ENCODE data around the gene ZNF185. TPM values are rescaled to one million over a fixed set of nuclear protein-coding genes. Genes with fewer than 3 reads are reported as not detected.

The ZNF185 gene
- total RNA-seq, 1 donor from 2014 or later, result 2.3 TPM

DNA sequence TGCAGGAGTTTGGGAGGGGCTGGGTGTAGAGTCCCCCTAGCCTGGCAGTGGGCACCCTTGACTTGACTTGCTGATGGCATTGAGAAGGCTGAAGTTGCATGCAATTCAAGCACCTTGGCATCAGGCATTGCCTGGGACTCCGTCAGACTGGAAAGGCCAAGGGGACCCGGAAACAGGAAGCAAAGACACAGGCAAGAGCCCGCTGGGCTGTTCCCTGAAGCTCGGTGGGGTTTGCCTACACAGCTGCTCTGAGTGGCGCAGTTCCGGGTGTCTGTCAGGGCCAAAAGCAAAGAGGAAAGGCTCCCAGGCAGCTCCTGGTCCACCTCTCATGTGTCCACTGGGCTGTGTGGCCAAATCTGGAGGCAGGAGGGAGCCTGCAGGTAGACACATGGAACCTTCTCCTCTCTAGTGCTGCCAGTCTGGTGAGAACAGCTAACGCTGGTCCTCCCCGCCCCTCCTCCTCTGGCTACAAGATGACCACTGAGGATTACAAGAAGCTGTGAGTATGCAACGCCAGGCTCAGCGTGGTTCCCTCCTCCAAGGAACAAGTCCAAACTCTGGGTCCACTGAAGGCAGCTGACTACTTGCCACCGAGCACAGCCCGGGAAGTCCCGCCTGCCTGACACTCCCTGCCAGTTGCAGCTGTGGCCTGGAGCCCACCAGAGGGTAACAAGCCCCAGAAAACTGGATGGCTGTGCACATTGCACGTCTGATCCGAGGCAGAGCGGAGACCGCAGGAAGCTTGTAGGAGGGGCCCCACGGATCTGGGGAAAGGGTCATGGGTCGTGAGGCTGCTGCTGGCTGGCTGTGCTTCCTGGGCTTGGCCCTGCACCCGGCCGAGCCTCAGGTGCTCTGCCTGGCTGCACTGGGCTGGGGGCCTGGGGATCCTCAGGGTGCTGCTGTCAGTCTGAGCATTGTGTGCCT lies 20.1 kb downstream of the ZNF185 start:
- no peak for DNase-seq

DNA sequence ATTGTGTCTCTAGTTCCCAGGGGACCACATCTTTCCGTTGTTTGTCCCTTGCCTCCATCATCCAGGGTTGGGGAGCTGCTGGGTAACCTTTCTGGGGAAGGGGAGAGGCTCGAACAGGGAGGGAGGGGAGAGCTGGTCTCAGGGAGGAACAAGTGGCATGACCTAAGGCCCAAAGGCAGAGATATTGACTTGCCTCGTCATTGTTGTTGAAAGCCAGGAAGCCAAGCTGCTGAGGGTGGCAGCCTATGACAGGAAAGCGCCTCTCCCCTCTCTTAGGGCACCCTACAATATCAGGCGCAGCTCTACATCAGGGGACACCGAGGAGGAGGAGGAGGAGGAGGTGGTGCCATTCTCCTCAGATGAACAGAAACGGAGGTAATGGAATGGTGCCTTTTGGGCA lies 20.8 kb downstream of the ZNF185 start:
- DNase-seq, result no peak

DNA sequence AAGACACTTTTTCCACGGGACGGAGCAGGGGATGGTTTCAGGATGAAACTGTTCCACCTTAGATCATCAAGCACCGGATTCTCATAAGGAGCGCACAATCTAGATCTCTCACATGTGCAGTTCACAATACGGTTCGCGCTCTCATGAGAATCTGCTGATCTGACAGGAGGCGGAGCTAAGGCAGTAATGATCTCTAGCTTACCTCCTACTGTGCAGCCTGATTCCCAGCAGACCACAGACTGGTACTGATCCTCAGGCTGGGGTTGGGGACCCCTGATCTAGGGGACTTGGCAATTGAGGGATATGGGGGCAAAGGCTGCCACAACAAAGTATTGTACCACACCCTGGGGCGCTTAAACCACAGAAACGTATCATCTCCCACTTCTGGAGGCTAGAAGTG lies 25.7 kb downstream of the ZNF185 start:
- no peak for DNase-seq

DNA sequence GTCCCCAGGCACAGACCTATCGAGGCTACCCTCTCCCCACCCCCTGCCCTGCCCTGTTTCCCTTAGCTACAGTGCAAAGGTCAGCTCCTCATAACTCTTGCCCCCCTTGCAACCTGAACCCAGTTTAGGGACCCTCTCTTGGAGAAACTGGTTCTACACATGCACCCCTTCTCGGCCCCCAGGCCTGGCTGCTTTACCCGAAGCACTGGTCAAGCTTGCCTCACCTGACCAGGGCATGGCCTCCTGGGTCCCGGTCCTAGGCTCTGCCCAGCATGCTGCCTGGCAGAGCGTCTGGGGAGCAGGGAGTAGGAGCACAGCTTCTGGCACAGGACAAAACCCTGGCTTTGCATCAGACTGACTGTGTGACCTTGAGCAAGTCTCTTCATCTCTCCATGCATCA lies 28.0 kb downstream of the ZNF185 start:
- DNase-seq, result no peak

GRCh38 chrX:152926279-152926678 lies 28.4 kb downstream of the ZNF185 start:
- peak; percentile 17 for DNase-seq

DNA sequence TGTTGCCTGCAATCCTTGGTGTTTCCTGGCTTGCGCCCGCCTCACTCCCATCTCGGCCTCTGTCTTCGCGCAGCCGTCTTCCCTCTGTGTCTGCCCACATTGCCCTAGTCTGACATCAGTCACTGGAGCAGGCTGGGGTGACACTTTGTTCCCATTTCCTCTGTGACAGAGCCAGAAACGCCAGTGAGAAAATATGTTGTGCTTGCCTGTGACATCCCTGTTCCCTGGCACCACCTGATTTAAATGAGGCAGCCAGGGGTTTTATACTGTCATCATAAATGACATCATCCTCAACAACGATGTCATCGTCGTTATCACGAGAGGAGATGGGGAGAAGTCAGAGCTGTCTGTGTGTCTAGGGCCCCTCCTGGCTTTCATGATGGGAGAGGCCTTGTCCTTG lies 29.1 kb downstream of the ZNF185 start:
- no peak for DNase-seq

GRCh38 chrX:152927858-152928760 lies 30.2 kb downstream of the ZNF185 start:
- no peak for DNase-seq

DNA sequence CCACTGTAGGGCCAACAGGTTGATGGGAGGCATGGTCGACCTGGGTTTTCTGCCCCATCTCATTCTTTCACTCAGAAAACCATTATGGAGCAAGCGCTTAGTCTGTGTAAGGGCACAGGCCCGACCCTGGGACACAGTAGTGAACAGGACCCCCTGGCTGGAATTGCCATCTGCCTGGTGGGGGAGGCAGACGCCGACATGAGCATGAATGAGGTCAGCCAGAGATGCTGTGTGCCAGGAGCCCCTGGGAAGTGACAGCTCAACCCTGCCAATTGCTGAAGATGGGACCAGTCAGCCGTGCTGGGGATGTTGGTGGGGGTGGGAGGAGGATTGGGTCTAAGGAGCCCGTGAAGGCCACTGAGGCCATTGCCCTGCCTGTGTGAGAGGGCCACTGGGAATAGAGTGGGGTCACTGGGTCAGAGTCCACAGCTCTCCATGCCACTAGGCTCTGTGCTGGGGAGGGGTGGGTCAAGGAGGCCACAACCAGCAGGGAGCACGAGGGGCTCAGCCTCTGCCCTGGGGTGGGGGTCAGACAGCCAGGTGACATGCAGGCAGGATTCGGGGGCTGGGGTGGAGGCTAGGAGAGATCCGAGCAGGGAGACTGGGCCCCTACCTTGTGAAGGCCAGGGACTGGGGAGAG lies 31.0 kb downstream of the ZNF185 start:
- no peak for DNase-seq

- DNase-seq, result no peak
Observed at GRCh38 chrX:152929898-152930297, 32.0 kb downstream of the ZNF185 start.

- no peak for DNase-seq
Observed at GRCh38 chrX:152930516-152930915, 32.6 kb downstream of the ZNF185 start.

DNA sequence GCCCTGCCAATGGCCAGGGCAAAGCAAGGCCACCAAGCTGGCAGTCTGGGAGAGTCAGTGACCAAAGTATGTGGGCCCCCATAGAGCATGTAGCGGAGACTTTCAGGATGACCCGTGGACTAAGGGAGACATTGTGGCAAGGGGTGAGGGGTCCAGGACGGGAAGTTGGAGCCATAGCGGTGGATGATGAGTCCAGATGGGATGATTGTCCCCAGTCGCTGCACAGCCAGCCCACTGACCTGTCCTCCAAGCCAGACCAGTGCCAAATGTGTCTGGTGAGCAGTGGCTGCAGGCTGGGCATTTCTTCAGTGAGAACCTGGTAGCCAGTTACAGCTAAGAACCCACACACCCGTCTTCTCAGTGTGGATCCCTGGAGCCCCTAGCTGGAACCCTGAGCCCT lies 34.3 kb downstream of the ZNF185 start:
- no peak for DNase-seq

- no peak for DNase-seq
Observed at GRCh38 chrX:152932598-152933175, 34.8 kb downstream of the ZNF185 start.

- no peak for DNase-seq
Observed at GRCh38 chrX:152936306-152936705, 38.4 kb downstream of the ZNF185 start.

DNA sequence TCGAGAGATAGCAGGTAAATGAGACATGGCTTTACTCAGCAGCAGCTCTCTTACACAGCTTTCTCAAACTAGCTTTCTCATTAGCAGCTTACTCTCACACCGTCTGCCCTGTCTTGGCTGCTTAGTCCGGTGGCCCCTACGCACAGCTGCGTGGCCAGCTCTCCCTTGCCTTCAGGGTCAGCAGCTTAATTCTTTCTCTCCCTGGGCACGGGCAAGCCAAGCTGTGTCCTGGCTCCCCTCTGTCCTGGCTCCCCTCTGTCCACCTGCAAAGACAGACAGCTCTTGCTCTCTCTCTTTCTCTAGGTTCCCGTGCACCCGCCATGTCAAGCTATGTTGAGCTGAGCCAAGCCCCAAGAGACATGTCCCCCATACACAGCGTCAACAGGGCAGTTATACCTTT lies 39.4 kb downstream of the ZNF185 start:
- no peak for DNase-seq

DNA sequence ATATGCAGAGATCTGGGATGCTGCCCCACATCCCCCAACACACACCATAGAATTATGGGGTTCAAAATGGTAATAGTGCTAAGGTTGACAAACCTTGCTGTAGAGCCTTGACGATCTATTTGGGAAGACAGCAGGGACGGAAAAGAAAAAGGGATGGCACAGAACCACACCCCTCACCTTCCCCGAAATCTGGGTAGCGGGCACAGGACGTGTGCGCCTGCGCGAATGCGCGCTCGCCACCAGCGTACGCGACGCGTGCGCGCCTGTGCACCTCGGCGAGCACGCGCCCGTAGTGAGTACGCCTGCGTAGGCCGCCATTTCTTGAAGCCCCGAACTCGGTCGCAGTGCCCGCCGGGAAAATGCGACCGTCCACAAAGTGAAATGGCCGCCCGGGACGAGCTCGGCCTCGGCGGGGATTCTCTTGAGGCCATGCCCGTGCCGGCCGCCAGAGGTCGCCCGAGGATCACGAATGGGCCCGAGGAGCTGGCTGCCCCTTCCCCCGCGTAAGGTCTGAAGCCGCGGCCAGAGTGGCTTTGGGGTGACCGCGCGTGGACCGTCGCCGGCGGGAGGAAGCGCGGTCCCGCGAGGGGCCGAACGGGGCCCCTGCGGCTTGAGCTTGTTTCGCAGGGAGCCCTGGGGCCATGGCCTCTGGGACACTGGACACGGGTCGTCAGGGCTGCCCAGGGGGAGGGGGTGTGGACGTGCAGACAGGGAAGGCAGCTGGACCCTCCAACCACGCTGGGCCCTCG lies 43.6 kb downstream of the ZNF185 start:
- peak; percentile 68 for DNase-seq

- no peak for DNase-seq
Observed at GRCh38 chrX:152942077-152942442, 44.2 kb downstream of the ZNF185 start.

GRCh38 chrX:152943826-152944225 lies 46.0 kb downstream of the ZNF185 start:
- DNase-seq, result no peak

- no peak for DNase-seq
Observed at GRCh38 chrX:152945021-152945979, 47.4 kb downstream of the ZNF185 start.

DNA sequence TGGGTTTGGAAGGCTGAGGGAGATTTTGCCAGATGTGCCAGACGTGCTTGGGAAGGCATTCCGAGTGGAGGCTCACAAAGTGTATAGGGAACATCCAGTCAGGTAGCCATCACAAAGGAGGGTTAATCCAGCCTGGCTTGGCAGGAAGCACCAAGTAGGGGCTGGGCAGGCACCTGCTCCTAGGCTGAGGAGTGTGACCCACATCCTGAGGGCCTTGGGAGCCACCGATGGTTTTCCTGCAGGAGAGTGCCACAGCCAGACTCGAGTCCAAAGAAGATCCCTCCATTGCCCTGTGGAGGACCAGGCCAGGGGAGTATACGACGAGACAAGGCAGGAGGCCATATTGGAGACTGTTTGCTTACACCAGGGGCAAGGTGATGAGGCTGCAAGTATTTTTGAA lies 48.8 kb downstream of the ZNF185 start:
- no peak for DNase-seq
